Measurements from ENCODE around the gene FOXJ1. TPM values are rescaled to one million over a fixed set of nuclear protein-coding genes. Genes with fewer than 3 reads are reported as not detected.
A peak's percentile ranks its signal among the peaks of the same experiment; 100 is the strongest.

The FOXJ1 gene
- total RNA-seq, 1 donor from 2014 or later: not detected

- no peak for DNase-seq (ENCODE audit: low read depth, low spot score)
Measured at GRCh38 chr17:76124582-76125390, 16.3 kb downstream of the FOXJ1 start.

GRCh38 chr17:76123749-76124581 lies 17.1 kb downstream of the FOXJ1 start:
- no peak for DNase-seq (ENCODE audit: low read depth, low spot score)

- no peak for DNase-seq (ENCODE audit: low read depth, low spot score)
Measured at GRCh38 chr17:76123191-76123499, 17.9 kb downstream of the FOXJ1 start.

- DNase-seq (ENCODE audit: low read depth, low spot score): no peak
Measured at GRCh38 chr17:76122431-76123190, 18.4 kb downstream of the FOXJ1 start.

GRCh38 chr17:76121932-76122430 lies 19.1 kb downstream of the FOXJ1 start:
- no peak for DNase-seq (ENCODE audit: low read depth, low spot score)

GRCh38 chr17:76120658-76121008 lies 20.4 kb downstream of the FOXJ1 start:
- no peak for DNase-seq (ENCODE audit: low read depth, low spot score)

GRCh38 chr17:76119409-76120371 lies 21.4 kb downstream of the FOXJ1 start:
- DNase-seq (ENCODE audit: low read depth, low spot score): no peak

- no peak for DNase-seq (ENCODE audit: low read depth, low spot score)
Measured at GRCh38 chr17:76115138-76115754, 25.8 kb downstream of the FOXJ1 start.

GRCh38 chr17:76111956-76112355 lies 29.1 kb downstream of the FOXJ1 start:
- DNase-seq (ENCODE audit: low read depth, low spot score): no peak

- DNase-seq (ENCODE audit: low read depth, low spot score): no peak
Measured at GRCh38 chr17:76107509-76107908, 33.5 kb downstream of the FOXJ1 start.

- DNase-seq (ENCODE audit: low read depth, low spot score): no peak
Measured at GRCh38 chr17:76106703-76107102, 34.3 kb downstream of the FOXJ1 start.

GRCh38 chr17:76104896-76105231 lies 36.2 kb downstream of the FOXJ1 start:
- DNase-seq (ENCODE audit: low read depth, low spot score): no peak

- no peak for DNase-seq (ENCODE audit: low read depth, low spot score)
Measured at GRCh38 chr17:76104140-76104895, 36.7 kb downstream of the FOXJ1 start.

- DNase-seq (ENCODE audit: low read depth, low spot score): peak; percentile 46
Measured at GRCh38 chr17:76103274-76104139, 37.5 kb downstream of the FOXJ1 start, which contains the start of gene EXOC7. Gene EXOC7 (minus strand): TSS chr17:76103787. CDS start chr17:76103692, 95 bp downstream.

- no peak for DNase-seq (ENCODE audit: low read depth, low spot score)
Measured at GRCh38 chr17:76102944-76103273, 38.1 kb downstream of the FOXJ1 start.

GRCh38 chr17:76097716-76098295 lies 43.2 kb downstream of the FOXJ1 start:
- DNase-seq (ENCODE audit: low read depth, low spot score): no peak

GRCh38 chr17:76095943-76096342 lies 45.1 kb downstream of the FOXJ1 start:
- DNase-seq (ENCODE audit: low read depth, low spot score): no peak

- no peak for DNase-seq (ENCODE audit: low read depth, low spot score)
Measured at GRCh38 chr17:76094046-76094445, 47.0 kb downstream of the FOXJ1 start.
